Panc1 (cell line): Measurements from ENCODE around the gene AMZ1. TPM values are rescaled to one million over a fixed set of nuclear protein-coding genes. Genes with fewer than 3 reads are reported as not detected.
A peak's percentile ranks its signal among the peaks of the same experiment; 100 is the strongest.

Experiments
- ATAC-seq: fragments of 200-7000 bp; cut with Tn5 transposase; 2 replicates; pipeline ENCODE4 v1.9.1; 2020; ENCODE audit warnings: mild to moderate bottlenecking, moderate library complexity
- BruUV-seq: library from RNA; stranded (reverse); fragments of 400-500 nt; replicated peaks from 2 replicates; lab custom pipeline; 2021; lab: Mats Ljungman, UMichigan
- CTCF ChIA-PET: fragments of 300-600 bp; sonication (Branson Sonifier 250); formaldehyde crosslinking; loops from one replicate; lab custom pipeline; 2022; ENCODE audit warnings: antibody characterized with exemption; lab: Charles Lee
- POLR2A ChIA-PET: fragments of 300-600 bp; sonication (Branson Sonifier 250); formaldehyde crosslinking; loops from one replicate; lab custom pipeline; 2022; ENCODE audit warnings: antibody characterized with exemption; lab: Charles Lee
- DNase-seq: peaks from one replicate; pipeline ENCODE4 v3.0.0-alpha.2; 2010; ENCODE audit warnings: low read depth, low spot score
- H3K27ac ChIP-seq: 2 replicates; pipeline ENCODE4 v1.5.1; 2011; ENCODE audit warnings: mild to moderate bottlenecking, low read length, inconsistent platforms
- H3K27me3 ChIP-seq: fragments of 200-500 bp; sonication (Bioruptor generic); 2 replicates; pipeline ENCODE4 v1.6.0; 2014; ENCODE audit warnings: low read length, inconsistent platforms; ENCODE audit not compliant: control insufficient read depth, insufficient read depth
- H3K36me3 ChIP-seq: fragments of 200-500 bp; sonication (Bioruptor generic); 2 replicates; pipeline ENCODE4 v1.5.1; 2014; ENCODE audit warnings: inconsistent platforms, mild to moderate bottlenecking, low read length, moderate library complexity; ENCODE audit not compliant: control insufficient read depth, insufficient read depth
- H3K4me1 ChIP-seq: 2 replicates; pipeline ENCODE4 v1.5.1; 2011; ENCODE audit warnings: inconsistent platforms, mild to moderate bottlenecking, low read length, moderate library complexity; ENCODE audit not compliant: control insufficient read depth, insufficient read depth
- H3K4me3 ChIP-seq, 2 experiments: 2 replicates each; pipeline ENCODE4 v1.5.1; 2011 to 2012; ENCODE audit warnings: low read depth in 2 of 2, low read length in 2 of 2, mild to moderate bottlenecking in 2 of 2, inconsistent platforms in 1 of 2, moderate library complexity in 1 of 2
- H3K9me3 ChIP-seq: fragments of 200-500 bp; sonication (Bioruptor generic); 2 replicates; pipeline ENCODE4 v1.5.1; 2014; ENCODE audit warnings: low read depth, mild to moderate bottlenecking, inconsistent platforms, low read length, moderate library complexity; ENCODE audit not compliant: control insufficient read depth, insufficient read depth
- POLR2AphosphoS5 ChIP-seq: IDR thresholded peaks from 2 replicates; pipeline ENCODE4 v1.6.1; 2012; ENCODE audit warnings: mild to moderate bottlenecking, low read depth, low read length, moderate library complexity
- TCF7L2 ChIP-seq: IDR thresholded peaks from 2 replicates; pipeline ENCODE4 v1.6.1; 2011; ENCODE audit warnings: mild to moderate bottlenecking, low read depth, low read length, inconsistent platforms
- in situ Hi-C: cut with HindIII; loops from 2 replicates; pipeline ENCODE4 v1.10.0; 2016; ENCODE audit warnings: low sequenced_read_pairs, low pct_unique_long_range_greater_than_20kb
- intact Hi-C: fragments of 100-400 bp; cut with micrococcal nuclease; formaldehyde crosslinking; loops from one replicate; pipeline ENCODE4 v1.10.0; 2022; ENCODE audit not compliant: unreplicated experiment
- total RNA-seq: library from RNA; stranded (reverse); gene quantifications from one replicate; pipeline ENCODE4 v1.2.1, GENCODE V29; 2021; ENCODE audit not compliant: unreplicated experiment
- TF ChIP-seq, protein P1 (sequence below): fragments of 450-650 bp; IDR thresholded peaks from 2 replicates; pipeline ENCODE4 v1.5.1; 2017; ENCODE audit warnings: mild to moderate bottlenecking
- TF ChIP-seq, protein P2 (sequence below), 2 experiments: IDR thresholded peaks; 2 replicates each; pipeline ENCODE4 v1.6.1; 2011 to 2012; ENCODE audit warnings: low read depth in 2 of 2, control low read depth in 1 of 2, low read length in 1 of 2, mild to moderate bottlenecking in 1 of 2, moderate library complexity in 1 of 2; ENCODE audit not compliant: insufficient read depth in 1 of 2

The AMZ1 gene
- total RNA-seq, 1 experiment from 2014 or later, result 0.57 TPM

DNA sequence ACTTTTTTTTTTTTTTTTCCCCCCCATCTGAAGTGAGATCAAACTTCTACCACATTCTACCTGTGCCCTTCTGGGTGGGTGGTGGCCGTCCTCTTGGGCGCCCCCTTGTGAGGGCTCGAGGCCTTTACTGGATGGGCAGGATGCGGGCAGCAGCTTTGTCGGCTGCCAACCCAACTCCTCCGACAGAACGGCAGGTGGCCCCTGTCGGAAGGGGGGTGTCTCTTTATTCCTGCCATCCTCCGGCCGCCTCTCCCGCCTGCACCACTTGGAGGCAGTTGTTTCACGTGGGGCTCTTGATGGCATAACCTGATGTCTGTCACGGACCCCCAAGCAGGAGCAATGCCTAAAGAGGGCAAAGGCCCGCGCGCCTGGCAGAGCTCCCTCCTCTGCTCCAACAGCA, 31.0 kb downstream of the AMZ1 start:
- DNase-seq (no peak), ATAC-seq (no peak)
- no peak overlapping the region for H3K4me3 ChIP-seq
- ChIA-PET CTCF (interaction anchor here (0.6 to 0.9 kb wide), 4 partner anchors 9 to 326 kb away, joined by 3 to 4 read pairs (median 3); no protein-coding TSS in a partner anchor), POLR2A (interaction anchor here (0.5 kb wide), 1 partner anchor 18 kb away, joined by 7 read pairs; no protein-coding TSS in a partner anchor)
- in situ Hi-C loops (no loop called here), intact Hi-C loops (no loop called here)
- peaks cover 15% of the 10 kb centered on the region; the same call in 1 of the 2 replicates for H3K4me1 ChIP-seq
- no peaks in the 10 kb centered on the region for H3K27me3 ChIP-seq
- BruUV-seq, result no TSS peak
- no peaks in the 10 kb centered on the region; the same call in 1 of the 2 replicates for H3K36me3 ChIP-seq
- TF ChIP-seq, protein P1, sequence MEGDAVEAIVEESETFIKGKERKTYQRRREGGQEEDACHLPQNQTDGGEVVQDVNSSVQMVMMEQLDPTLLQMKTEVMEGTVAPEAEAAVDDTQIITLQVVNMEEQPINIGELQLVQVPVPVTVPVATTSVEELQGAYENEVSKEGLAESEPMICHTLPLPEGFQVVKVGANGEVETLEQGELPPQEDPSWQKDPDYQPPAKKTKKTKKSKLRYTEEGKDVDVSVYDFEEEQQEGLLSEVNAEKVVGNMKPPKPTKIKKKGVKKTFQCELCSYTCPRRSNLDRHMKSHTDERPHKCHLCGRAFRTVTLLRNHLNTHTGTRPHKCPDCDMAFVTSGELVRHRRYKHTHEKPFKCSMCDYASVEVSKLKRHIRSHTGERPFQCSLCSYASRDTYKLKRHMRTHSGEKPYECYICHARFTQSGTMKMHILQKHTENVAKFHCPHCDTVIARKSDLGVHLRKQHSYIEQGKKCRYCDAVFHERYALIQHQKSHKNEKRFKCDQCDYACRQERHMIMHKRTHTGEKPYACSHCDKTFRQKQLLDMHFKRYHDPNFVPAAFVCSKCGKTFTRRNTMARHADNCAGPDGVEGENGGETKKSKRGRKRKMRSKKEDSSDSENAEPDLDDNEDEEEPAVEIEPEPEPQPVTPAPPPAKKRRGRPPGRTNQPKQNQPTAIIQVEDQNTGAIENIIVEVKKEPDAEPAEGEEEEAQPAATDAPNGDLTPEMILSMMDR, result peak; percentile 92
- TF ChIP-seq TCF7L2, result no peak
- TF ChIP-seq POLR2AphosphoS5, result 0 out of 2 replicates have a peak, but pooled peaks have one; percentile 1
- TF ChIP-seq, protein P2, sequence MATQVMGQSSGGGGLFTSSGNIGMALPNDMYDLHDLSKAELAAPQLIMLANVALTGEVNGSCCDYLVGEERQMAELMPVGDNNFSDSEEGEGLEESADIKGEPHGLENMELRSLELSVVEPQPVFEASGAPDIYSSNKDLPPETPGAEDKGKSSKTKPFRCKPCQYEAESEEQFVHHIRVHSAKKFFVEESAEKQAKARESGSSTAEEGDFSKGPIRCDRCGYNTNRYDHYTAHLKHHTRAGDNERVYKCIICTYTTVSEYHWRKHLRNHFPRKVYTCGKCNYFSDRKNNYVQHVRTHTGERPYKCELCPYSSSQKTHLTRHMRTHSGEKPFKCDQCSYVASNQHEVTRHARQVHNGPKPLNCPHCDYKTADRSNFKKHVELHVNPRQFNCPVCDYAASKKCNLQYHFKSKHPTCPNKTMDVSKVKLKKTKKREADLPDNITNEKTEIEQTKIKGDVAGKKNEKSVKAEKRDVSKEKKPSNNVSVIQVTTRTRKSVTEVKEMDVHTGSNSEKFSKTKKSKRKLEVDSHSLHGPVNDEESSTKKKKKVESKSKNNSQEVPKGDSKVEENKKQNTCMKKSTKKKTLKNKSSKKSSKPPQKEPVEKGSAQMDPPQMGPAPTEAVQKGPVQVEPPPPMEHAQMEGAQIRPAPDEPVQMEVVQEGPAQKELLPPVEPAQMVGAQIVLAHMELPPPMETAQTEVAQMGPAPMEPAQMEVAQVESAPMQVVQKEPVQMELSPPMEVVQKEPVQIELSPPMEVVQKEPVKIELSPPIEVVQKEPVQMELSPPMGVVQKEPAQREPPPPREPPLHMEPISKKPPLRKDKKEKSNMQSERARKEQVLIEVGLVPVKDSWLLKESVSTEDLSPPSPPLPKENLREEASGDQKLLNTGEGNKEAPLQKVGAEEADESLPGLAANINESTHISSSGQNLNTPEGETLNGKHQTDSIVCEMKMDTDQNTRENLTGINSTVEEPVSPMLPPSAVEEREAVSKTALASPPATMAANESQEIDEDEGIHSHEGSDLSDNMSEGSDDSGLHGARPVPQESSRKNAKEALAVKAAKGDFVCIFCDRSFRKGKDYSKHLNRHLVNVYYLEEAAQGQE (IDR thresholded peaks at IDR 0.05; ENCODE audit: insufficient read depth in 1 of 2, low read depth in 2 of 2, low read length in 1 of 2), result no peak
- H3K27ac ChIP-seq, result no peak overlapping the region
- H3K9me3 ChIP-seq, result no peaks in the 10 kb centered on the region

DNA sequence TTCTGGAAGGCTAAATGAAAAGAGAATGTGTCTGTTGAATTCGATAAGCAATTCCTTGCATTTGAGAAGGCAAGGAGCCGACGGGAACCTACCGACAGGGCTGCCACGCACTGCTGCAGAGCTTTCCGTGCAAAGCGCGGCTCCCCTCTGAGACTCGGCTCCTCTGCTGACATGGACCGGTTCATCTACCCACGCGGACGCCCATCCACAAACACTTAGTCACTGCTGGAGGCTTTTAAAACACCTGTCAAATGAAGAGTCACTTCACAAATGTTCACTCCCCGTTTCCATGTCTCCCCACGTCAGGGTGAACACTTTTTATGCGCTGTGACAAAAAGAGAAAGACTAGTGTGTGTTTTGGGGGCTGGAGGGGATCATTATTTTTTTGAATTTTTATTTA, 32.0 kb downstream of the AMZ1 start:
- ATAC-seq, result no peak
- Histone ChIP-seq H3K27ac (no peak overlapping the region), H3K36me3 (no peaks in the 10 kb centered on the region; the same call in 1 of the 2 replicates), H3K4me1 (peaks cover 15% of the 10 kb centered on the region; the same call in 1 of the 2 replicates), H3K4me3 (no peak overlapping the region), H3K27me3 (no peaks in the 10 kb centered on the region), H3K9me3 (no peaks in the 10 kb centered on the region)
- intact Hi-C loops (no loop called here), in situ Hi-C loops (no loop called here)
- CTCF ChIA-PET, result interaction anchor here (0.6 to 0.9 kb wide), 2 partner anchors 28 to 155 kb away, joined by 5 to 7 read pairs; no protein-coding TSS in a partner anchor
- DNase-seq, result no peak
- TF ChIP-seq POLR2AphosphoS5, result 0 out of 2 replicates have a peak, but pooled peaks have one; percentile 5
- TF ChIP-seq, protein P2 (IDR thresholded peaks at IDR 0.05; ENCODE audit: insufficient read depth in 1 of 2, low read depth in 2 of 2, low read length in 1 of 2), result no peak
- TF ChIP-seq, protein P1, result no peak
- no peak for TF ChIP-seq TCF7L2
- POLR2A ChIA-PET, result no interaction called here
- BruUV-seq, result no TSS peak
